Stimulated activated CD4-positive, alpha-beta T cell treated with anti-CD3 and anti-CD28 coated beads, Interleukin-2, amount 100 ng/mL, for 48 hours (primary cell): ENCODE measurements around the gene CBL.

ENCODE experiments used
- DNase-seq, 2 donors: peaks; one replicate each; pipeline ENCODE4 v3.0.0-alpha.2; 2020

CBL gene

DNA sequence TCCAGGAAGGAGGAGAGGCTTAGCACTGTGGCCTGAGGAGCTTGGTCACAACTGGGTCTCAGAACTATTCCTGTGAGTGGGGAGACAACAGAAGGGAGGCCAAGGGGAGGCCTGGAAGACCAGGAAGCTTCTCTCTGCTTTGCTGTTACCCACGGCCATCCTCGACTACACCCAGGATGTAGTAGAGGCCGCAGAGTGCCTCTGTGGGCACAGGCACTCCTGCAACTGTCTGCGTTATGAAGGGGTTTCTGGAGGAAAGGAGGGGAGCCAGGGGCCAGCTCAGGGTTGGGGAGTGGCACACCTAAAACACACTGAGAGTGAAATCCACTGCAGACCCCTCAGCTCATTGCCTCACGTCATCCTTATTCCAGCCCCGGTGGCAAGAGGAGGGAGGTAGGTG is 144.2 kb downstream of the CBL start:
- DNase-seq: no peak

DNA sequence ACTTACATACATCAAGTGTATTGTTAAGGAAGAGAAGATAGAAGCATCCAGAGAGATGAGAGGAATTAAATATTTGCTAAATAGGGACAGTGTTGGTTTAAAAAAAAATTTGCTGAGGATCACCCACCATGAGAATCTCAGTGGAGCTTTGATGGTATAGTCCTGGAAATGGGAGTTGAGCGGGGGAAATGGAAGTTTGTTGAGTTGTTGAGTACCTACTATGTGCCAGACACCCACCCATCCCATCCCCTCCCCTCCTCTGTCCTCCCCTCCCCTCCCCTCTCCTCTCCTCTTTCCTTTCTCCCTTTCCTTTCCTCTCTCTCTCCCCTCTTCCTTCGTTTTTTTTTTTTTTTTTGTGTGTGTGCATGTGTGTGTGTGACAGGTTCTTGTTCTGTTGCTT is 145.1 kb downstream of the CBL start:
- DNase-seq: no peak

DNA sequence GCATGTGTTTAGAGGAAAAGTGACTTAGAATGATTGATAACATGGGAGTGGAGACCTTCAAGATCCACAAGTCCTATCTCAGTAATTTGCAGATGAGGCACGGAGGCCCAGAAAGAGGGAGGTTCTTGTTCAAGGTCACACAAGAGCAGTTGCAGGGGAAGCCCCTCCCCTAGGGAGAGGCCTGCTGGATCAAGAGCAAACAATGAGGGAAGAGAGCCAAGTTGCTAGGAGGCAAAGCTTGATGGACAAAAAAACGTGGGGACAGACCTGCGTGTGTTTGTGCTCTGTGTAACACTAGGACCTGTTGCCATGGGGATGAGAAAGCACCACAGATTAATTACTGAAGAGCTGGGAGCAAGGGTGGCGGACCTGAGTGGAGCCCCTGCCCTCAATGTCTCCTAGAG is 146.7 kb downstream of the CBL start:
- no peak for DNase-seq

DNA sequence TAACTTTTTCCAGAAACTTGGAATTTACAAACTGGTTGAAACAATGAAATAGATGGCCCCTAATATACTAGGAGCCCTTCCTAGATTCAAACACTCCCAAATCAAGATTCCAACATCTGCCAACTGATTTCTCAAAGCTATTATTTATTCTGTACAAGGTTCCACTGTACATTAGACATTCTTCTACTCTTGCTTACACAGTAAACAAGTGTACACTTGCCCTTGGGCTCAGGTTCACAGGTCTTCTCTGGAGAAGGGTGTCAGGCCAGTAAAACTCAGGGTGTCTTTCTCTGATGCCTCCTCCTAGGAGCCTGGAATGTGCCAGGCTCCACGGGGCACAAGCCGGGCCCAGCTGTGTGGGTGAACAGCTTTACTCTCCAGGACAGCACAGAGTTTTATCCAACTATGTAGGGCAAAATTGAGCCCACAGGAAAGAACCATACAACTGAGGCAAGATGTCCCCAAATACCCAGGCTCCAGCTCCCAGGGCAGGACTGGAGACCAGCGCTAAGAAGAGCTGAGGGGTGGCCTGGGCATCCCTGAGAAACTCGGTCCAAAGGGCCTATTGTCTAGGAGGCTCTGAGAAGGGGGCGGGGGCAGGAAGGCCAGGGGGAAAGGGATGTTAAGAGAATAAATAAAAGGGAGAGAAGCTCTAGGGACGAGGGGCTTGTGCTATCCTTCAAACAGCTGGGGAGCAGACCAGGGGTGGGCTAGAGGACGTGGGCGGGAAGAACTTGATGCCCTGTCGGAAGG is 149.1 kb downstream of the CBL start:
- DNase-seq: no peak

DNA sequence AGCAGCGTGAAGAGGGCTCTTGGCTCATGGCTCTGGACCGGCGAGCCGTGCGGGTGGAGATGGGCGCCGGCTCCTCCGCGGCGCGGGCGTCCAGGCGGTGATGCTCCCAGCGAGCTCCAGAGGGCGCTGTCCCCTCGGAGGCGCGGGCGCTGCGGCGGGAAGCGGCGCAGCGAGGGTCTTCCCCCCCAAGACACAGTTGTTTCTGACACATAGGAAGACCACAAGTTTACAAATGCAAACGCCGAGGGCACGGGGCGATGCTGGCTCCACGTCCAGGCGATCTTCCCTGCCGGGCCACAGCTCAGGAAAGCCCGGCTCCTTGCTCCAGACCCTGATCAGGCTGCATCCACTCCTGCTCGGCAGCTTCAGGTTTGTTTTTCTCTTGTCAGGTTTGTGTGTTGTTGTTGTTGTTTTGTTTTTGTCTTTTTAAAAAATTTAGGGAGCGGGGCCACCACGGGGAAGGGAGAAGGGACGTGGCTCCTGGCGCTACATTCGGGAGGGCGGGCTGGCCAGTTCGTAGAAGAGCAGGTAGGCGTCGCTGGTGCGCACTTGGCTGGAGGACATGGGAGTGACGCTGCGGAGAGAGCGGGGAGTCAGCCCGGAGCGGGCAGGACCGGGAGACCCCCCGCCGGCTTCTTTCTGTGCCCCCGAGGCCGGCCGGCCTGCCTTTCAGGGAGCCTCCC is 150.4 kb downstream of the CBL start:
- peak; percentile 63 to 75 for DNase-seq

DNA sequence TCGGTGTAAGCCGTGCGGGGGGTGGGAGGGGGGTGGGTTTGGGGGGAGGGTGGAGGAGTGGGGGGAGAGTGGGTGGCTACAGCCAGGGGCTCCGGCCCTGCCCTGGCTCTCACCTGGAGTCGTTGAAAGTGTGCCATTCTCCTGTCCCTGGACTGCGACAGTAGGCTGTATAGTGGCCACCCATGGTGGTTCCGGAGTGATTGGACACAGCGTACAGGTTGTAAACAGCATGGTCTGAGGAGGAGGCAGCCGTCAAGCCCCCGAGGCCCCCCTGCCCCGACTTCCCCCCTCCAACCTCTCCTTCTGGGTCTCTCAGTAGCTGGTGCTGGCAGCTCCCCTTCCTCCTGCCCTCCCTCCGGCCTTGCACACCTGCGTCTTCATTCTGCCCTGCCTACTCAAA is 150.9 kb downstream of the CBL start:
- DNase-seq: no peak
